ENCODE data around the gene DDHD1. TPM values are rescaled to one million over a fixed set of nuclear protein-coding genes. Genes with fewer than 3 reads are reported as not detected.

DDHD1 gene
- polyA plus RNA-seq, 4 donors: 10.5 to 13.0 (median 11.7) TPM

- DNase-seq (ENCODE audit: low read depth in 4 of 4, low spot score in 3 of 4): no peak
Observed at GRCh38 chr14:53002576-53002975, 150.5 kb downstream of the DDHD1 start.

DNA sequence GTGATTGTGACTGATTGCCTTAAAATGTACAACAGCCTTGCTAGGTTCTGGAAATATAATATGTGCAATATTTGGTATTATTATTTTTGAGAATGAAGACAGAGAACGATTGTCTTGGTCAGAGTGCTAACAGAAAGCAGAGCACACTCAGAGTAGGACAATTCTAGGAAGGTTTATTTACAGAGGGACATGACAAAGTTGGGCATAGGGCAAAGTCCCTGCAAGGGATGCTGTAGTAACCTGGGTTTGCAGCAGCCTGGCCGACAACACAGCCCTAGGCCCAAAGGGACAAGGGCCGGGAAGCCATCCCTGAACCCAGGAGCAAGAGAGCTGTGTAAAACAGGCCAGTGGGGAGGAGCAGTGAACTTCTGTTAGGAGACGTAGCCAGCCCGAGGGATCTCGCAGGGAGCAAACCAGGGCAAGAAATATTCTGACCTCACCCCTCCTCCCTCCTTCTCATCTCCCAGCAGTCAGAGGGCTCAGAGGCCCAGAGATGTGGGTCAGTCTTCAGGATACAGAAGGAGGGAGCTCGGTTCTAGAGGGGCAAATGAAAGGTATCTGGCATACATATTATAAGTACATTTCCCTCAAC lies 151.2 kb downstream of the DDHD1 start:
- DNase-seq (ENCODE audit: low read depth in 4 of 4, low spot score in 3 of 4): no peak

DNA sequence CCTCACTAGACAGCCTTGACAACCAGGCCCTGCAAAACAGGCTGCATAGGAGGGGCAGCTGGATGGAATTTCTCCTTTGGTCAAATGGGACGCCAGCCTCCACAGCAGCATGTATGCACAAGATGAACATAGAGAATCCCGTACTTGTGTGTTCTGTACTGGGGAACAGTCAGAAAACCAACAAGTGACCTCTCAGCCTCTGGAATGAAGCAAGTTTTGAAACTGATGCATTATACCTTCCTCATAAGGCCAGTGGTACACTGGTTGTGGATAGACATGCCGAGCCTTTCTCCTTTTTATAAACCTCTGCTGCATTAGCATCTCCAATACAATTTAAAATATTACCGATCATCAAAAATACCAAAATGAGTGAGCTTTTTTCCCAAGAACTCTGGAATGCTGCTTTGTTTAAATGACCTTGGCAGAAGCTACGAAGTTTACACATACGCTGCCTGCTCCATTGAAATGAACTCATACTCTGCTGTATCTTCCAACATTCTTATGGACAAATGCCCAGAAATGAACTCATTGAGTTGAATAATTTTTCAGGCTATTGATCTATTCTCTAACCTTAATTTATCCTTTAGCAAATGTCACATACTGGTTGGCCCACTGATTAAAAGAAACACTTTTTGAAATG lies 154.6 kb downstream of the DDHD1 start:
- DNase-seq (ENCODE audit: low read depth in 4 of 4, low spot score in 3 of 4): no peak

GRCh38 chr14:52996493-52996892 lies 156.6 kb downstream of the DDHD1 start:
- no peak for DNase-seq (ENCODE audit: low read depth in 4 of 4, low spot score in 3 of 4)

DNA sequence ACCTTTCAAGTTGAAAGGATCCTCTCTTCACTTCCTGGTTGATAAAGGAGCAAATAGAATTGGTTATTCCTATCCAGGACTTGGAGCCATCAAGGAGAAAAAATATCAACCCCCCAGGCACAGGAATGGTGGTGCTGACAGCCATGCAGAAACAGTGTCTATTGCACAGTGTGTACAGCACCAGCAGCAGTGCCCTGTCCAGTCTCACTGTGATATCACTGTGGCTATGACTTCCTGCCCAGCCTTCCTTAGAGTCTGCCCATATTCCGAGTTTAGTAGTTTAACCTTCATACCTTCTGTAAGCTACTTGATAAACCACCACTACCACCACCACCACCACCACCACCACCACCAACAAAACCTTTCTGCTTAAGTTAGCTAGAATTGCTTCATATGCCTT lies 157.1 kb downstream of the DDHD1 start:
- DNase-seq (ENCODE audit: low read depth in 4 of 4, low spot score in 3 of 4): no peak

DNA sequence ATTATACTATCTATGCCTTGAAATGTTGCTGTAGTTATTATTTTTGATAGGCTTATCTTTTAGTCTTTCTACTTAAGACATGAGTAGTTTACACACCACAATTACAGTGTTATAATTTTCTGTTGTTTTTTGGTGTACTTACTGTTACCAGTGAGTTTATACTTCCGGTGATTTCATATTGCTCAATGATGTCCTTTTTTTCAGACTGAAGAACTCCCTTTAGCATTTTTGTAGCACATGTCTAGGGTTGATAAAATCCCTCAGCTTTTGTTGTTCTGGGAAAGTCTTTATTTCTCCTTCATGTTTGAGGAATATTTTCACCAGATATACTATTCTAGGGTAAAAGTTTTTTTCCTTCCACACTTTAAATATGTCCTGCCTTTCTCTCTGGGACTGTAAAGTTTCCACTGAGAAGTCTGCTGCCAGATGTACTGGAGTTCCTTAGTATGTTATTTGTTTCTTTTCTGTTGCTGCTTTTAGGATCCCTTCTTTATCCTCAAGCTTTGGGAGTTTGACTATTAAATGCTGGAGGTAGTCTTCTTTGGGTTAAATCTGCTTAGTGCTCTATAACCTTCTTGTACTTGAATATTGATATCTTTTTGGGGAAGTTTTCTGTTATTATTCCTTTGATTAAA lies 160.8 kb downstream of the DDHD1 start:
- no peak for DNase-seq (ENCODE audit: low read depth in 4 of 4, low spot score in 3 of 4)

DNA sequence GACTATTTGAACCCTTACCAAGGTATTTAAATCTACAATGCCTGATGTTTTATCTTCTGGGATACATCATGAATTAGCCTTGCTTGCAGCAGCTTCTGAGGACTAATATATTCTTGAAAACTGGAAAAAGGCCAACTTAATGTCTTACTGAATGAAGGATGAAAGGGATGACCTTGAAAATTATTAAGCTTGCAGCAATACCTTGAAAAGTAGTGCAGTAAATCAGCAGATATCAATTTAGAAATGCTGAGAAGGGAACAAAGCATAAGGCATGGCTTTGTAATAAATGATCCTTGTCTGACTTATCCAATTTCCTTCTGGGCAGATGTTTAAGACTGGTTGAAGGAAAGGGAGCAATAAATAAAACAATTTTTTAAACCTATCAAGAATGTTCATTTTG lies 165.0 kb downstream of the DDHD1 start:
- DNase-seq (ENCODE audit: low read depth in 4 of 4, low spot score in 3 of 4): no peak

DNA sequence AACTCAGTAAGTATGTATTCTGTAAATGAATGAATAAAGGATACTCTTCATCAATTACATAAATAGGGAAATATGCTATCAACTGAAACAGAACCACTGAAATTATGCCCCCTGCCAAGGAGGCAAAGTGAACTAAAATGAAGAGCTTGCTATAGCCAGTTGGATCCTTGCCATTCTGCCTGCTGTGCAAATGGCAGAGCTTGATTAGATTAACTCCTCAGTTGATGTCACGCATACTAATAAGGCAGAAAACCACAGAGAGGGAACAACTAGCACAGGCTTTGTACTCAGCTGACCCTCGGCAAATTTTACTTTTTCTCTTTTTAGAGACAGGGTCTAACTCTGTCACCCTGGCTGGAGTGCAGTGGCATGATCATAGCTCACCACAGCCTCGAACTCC lies 165.6 kb downstream of the DDHD1 start:
- no peak for DNase-seq (ENCODE audit: low read depth in 4 of 4, low spot score in 3 of 4)

- no peak for DNase-seq (ENCODE audit: low read depth in 4 of 4, low spot score in 3 of 4)
Observed at GRCh38 chr14:52987042-52987441, 166.1 kb downstream of the DDHD1 start.

Other genes with a start within 250 kb of the DDHD1 start
- 100 to 1,000 TPM; 148 to 201 (median 161) TPM for gene FERMT2, start 202.3 kb downstream of the DDHD1 start, polyA plus RNA-seq (ENCODE audit: insufficient read length in 4 of 4)

All from left renal pelvis (tissue), 4 donors.